Large intestine (tissue), 3 donors: ENCODE results near the gene RERE. TPM values are rescaled to one million over a fixed set of nuclear protein-coding genes. Genes with fewer than 3 reads are reported as not detected.
A peak's percentile ranks its signal among the peaks of the same experiment; 100 is the strongest.

Experiments
- DNase-seq, 2 donors: peaks; one replicate each; pipeline versions ENCODE4 v3.0.0 to v3.0.0-alpha.2; 2013
- H3K27ac ChIP-seq: one replicate; pipeline ENCODE4 v1.5.1; 2013; ENCODE audit warnings: low read length
- H3K27me3 ChIP-seq: 2 replicates; pipeline ENCODE4 v1.6.1; 2013; ENCODE audit warnings: low read length; ENCODE audit not compliant: control insufficient read depth, insufficient read depth
- H3K36me3 ChIP-seq: 2 replicates; pipeline ENCODE4 v1.6.1; 2013; ENCODE audit warnings: low read length; ENCODE audit not compliant: control insufficient read depth, insufficient read depth
- H3K4me1 ChIP-seq: one replicate; pipeline ENCODE4 v1.6.1; 2013; ENCODE audit warnings: low read length; ENCODE audit not compliant: control insufficient read depth, insufficient read depth
- H3K4me3 ChIP-seq: one replicate; pipeline ENCODE4 v1.5.1; 2013; ENCODE audit warnings: low read length
- H3K9me3 ChIP-seq: one replicate; pipeline ENCODE4 v1.6.1; 2013; ENCODE audit warnings: mild to moderate bottlenecking, low read depth, low read length, moderate library complexity; ENCODE audit not compliant: control insufficient read depth
- WGBS: methylation state at CpG from one replicate; pipeline ENCODE4 v1.1.5; 2013; ENCODE audit warnings: low lambda C conversion rate; ENCODE audit not compliant: insufficient coverage; 5-methylcytosine and 5-hydroxymethylcytosine counted together
- polyA plus RNA-seq: library from polyadenylated mRNA; unstranded; fragments of 120-200 nt; gene quantifications from one replicate; pipeline ENCODE4 v1.2.1, GENCODE V29; 2013

The RERE gene
- polyA plus RNA-seq, 1 donor: 62.3 TPM

- no peaks in the 10 kb centered on the region for H3K36me3 ChIP-seq
- H3K4me1 ChIP-seq: peaks cover 31% of the 10 kb centered on the region
- H3K27ac ChIP-seq: no peak overlapping the region
- no peaks in the 10 kb centered on the region for H3K9me3 ChIP-seq
- WGBS: 100% methylated on average over 1 of the region's 6 CpGs
- no peaks in the 10 kb centered on the region for H3K27me3 ChIP-seq
- DNase-seq: no peak
- no peak overlapping the region for H3K4me3 ChIP-seq
Observed at GRCh38 chr1:8708259-8708658, 109.2 kb downstream of the RERE start.

GRCh38 chr1:8706995-8707396 lies 110.4 kb downstream of the RERE start:
- Histone ChIP-seq H3K9me3 (no peaks in the 10 kb centered on the region), H3K4me3 (no peak overlapping the region), H3K27me3 (no peaks in the 10 kb centered on the region), H3K36me3 (no peaks in the 10 kb centered on the region), H3K27ac (peak overlapping the region; percentile 3), H3K4me1 (peaks cover 24% of the 10 kb centered on the region)
- peak in 1 of 2 donors; percentile 53 for DNase-seq
- no CpG with 5 or more reads among the region's 3 CpGs for WGBS

DNA sequence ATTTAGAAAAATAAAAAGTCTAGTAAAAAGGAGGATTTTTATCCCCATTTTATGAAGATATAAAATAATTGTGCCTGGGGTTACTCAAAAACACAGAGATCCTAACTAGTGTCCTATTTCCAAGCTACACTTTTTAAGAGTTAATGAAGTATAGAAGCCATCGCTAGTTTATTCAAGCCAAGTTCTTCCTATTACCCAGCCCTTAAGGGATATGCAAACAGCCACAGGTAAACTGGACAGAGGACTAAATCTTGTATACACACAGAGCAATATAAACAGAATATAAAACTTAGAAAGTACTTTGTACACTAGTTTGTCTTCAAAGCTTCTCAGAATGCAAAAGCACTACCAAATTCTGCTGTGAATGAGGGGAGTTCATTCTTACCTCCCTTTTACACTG lies 111.1 kb downstream of the RERE start:
- DNase-seq: no peak
- Histone ChIP-seq H3K27ac (no peak overlapping the region), H3K27me3 (no peaks in the 10 kb centered on the region), H3K4me1 (peaks cover 24% of the 10 kb centered on the region), H3K36me3 (no peaks in the 10 kb centered on the region), H3K9me3 (no peaks in the 10 kb centered on the region), H3K4me3 (no peak overlapping the region)
- no CpG with 5 or more reads among the region's 1 CpG for WGBS

GRCh38 chr1:8704866-8705506 lies 112.5 kb downstream of the RERE start:
- no peak for DNase-seq
- Histone ChIP-seq H3K4me1 (peaks cover 30% of the 10 kb centered on the region), H3K36me3 (no peaks in the 10 kb centered on the region), H3K27ac (no peak overlapping the region), H3K27me3 (no peaks in the 10 kb centered on the region), H3K9me3 (no peaks in the 10 kb centered on the region), H3K4me3 (no peak overlapping the region)
- WGBS: no CpG with 5 or more reads among the region's 2 CpGs

DNA sequence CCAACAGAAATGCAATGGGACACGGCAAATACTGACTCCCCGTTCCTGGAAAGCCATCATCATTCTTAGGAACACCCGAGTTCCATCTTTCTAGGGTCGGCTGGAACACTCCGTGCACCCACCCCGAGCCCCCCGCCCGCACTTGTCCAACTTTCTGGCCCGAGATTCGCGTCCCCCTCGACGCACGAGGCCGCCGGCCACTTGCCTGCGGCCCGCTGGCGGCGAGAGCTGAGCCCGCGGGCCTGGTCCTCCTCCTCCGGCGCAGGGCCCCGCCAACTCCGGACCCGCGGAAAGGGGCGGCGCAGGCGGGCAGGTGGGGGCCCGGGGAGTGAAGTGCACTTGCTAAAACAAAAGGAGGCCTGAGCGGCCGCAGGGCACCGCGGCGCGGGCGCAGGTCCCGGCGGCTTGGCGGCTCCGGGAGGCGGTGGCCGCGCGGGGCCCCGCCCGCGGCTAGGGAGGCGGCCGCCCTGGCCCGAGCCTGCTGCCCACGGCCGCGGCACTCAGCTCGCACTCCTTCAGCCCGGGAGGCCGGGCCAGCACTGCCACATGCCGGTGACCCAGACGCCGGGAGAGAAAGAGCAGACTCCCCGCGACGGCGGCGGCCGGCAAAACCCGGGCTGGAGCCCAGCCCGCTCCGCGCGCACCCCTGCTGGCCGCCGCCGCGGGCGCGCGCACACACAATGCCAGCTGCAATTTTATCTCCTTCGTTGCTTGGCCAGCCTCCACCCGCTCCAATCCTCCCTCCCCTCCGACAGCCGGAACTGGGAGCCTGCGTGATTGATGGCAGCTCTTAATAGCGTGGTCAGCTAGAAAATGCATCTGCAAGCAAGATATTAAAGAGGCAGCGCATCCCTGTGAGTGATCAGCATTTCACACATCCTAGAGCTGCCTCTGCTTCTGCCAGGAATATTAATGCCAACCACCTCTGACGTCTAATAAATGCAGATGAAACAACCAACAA lies 114.3 kb downstream of the RERE start:
- WGBS: no CpG with 5 or more reads among the region's 88 CpGs
- DNase-seq: peak; percentile 88 to 95
- Histone ChIP-seq H3K27ac (peak overlapping the region; percentile 64), H3K4me1 (peaks cover 30% of the 10 kb centered on the region), H3K9me3 (no peaks in the 10 kb centered on the region), H3K4me3 (peak overlapping the region; percentile 67), H3K36me3 (no peaks in the 10 kb centered on the region), H3K27me3 (no peaks in the 10 kb centered on the region)

GRCh38 chr1:8702472-8702849 lies 115.0 kb downstream of the RERE start:
- Histone ChIP-seq H3K9me3 (no peaks in the 10 kb centered on the region), H3K4me1 (peaks cover 27% of the 10 kb centered on the region), H3K36me3 (no peaks in the 10 kb centered on the region), H3K4me3 (peak overlapping the region; percentile 67), H3K27ac (peak overlapping the region; percentile 64), H3K27me3 (no peaks in the 10 kb centered on the region)
- WGBS: 4% methylated on average over 7 of the region's 7 CpGs
- DNase-seq: no peak

DNA sequence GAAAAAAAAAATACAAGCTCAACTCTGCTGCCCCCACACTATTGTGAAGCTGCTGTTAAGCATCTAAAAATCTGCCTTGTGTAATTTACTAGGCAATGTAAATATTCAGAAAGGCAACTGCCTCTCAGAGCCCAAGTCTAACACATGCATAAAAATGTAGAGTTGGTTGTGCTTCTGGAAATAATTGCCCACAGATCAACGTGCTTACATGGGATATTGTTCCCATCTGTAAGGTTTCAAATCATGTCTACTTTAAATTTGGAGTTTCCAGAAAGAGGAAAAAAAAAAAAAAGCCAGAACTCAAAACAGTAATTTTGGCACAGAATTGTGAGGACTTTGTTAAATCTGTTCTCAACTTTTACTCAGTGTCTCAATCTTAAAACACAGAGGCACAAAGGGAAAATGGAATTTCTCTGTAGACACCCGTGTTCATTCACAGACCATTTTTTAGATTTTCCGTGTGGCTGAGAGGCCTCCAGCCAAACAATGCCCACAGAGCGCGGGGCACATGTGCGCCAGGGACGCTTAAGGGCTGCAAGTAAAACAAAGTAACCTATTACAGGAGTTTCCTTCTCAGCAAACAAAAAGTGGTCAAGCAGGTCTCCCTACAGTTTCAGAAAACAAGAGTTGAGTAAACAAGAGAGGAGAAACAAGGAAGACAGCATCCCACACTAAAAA lies 115.5 kb downstream of the RERE start:
- peak overlapping the region; percentile 64 for H3K27ac ChIP-seq
- H3K9me3 ChIP-seq: no peaks in the 10 kb centered on the region
- no CpG with 5 or more reads among the region's 7 CpGs for WGBS
- H3K4me3 ChIP-seq: peak overlapping the region; percentile 67
- no peaks in the 10 kb centered on the region for H3K27me3 ChIP-seq
- peak in 1 of 2 donors; percentile 72 for DNase-seq
- peaks cover 22% of the 10 kb centered on the region for H3K4me1 ChIP-seq
- no peaks in the 10 kb centered on the region for H3K36me3 ChIP-seq

- Histone ChIP-seq H3K4me3 (no peak overlapping the region), H3K36me3 (no peaks in the 10 kb centered on the region), H3K27me3 (no peaks in the 10 kb centered on the region), H3K4me1 (peaks cover 20% of the 10 kb centered on the region), H3K27ac (no peak overlapping the region), H3K9me3 (no peaks in the 10 kb centered on the region)
- no peak for DNase-seq
- 100% methylated on average over 1 of the region's 7 CpGs for WGBS
Observed at GRCh38 chr1:8699679-8700078, 117.8 kb downstream of the RERE start.

GRCh38 chr1:8698937-8699447 lies 118.4 kb downstream of the RERE start:
- no peaks in the 10 kb centered on the region for H3K9me3 ChIP-seq
- 67% methylated on average over 1 of the region's 3 CpGs for whole genome bisulfite sequencing
- no peaks in the 10 kb centered on the region for H3K36me3 ChIP-seq
- H3K4me1 ChIP-seq: peaks cover 20% of the 10 kb centered on the region
- no peaks in the 10 kb centered on the region for H3K27me3 ChIP-seq
- DNase-seq: no peak
- no peak overlapping the region for H3K4me3 ChIP-seq
- no peak overlapping the region for H3K27ac ChIP-seq

DNA sequence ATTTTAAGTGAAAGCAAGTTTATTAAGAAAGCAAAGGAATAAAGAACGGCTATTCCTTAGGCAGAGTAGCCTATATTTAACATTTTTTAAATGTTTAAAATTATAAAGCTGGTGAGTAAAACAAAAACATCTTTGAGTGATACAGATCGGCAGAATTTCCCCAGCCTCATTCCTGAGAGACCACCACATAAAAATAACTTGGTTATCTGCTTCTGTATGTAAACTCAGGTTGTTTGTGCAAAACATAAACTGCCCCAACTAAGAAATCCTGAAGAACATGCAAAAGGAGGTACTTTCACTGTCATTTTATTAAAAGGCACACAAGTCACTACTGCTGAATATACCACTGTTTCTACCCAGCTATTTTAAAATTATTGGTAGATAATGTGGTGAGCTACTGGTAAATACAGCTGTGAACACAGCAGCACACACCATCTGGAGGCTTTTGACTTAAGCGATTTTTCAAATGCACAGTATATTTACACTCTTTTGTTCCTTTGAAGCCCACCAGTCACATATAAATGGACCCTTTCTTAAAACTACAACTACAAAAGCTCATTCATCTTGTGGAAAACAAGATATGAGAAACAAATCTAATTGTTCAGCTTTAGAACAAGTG lies 119.3 kb downstream of the RERE start:
- Histone ChIP-seq H3K4me1 (peaks cover 15% of the 10 kb centered on the region), H3K36me3 (no peaks in the 10 kb centered on the region), H3K9me3 (no peaks in the 10 kb centered on the region), H3K27me3 (no peaks in the 10 kb centered on the region), H3K27ac (no peak overlapping the region), H3K4me3 (no peak overlapping the region)
- no peak for DNase-seq
- WGBS: 83% methylated on average over 1 of the region's 3 CpGs
